GM19025 (cell line): Measurements from ENCODE around the gene CNNM1.

Source experiments
- ATAC-seq: cut with Tn5 transposase; IDR thresholded peaks from one replicate; pipeline ENCODE4 v1.9.1; 2021; ENCODE audit warnings: mild to moderate bottlenecking, low read depth, moderate library complexity; ENCODE audit not compliant: unreplicated experiment

The CNNM1 gene

GRCh38 chr10:99329304-99329553, at the start of gene CNNM1:
Gene CNNM1 (plus strand): TSS chr10:99329356. CDS start chr10:99329388, 32 bp downstream.
- ATAC-seq, result no peak

- ATAC-seq, result no peak
Observed at GRCh38 chr10:99279626-99280111, 49.5 kb upstream of the CNNM1 start.

- no peak for ATAC-seq
Observed at GRCh38 chr10:99280472-99280871, 48.7 kb upstream of the CNNM1 start.

- ATAC-seq, result no peak
Observed at GRCh38 chr10:99285881-99286280, 43.3 kb upstream of the CNNM1 start.

GRCh38 chr10:99290306-99290705, 38.9 kb upstream of the CNNM1 start:
- ATAC-seq, result no peak

GRCh38 chr10:99292159-99292558, 37.0 kb upstream of the CNNM1 start:
- ATAC-seq, result no peak

GRCh38 chr10:99296605-99297004, 32.6 kb upstream of the CNNM1 start:
- no peak for ATAC-seq

GRCh38 chr10:99297033-99297432, 32.1 kb upstream of the CNNM1 start:
- ATAC-seq, result no peak

- ATAC-seq, result no peak
Observed at GRCh38 chr10:99303899-99304861, 25.0 kb upstream of the CNNM1 start.

- no peak for ATAC-seq
Observed at GRCh38 chr10:99304862-99305229, 24.3 kb upstream of the CNNM1 start.

- ATAC-seq, result no peak
Observed at GRCh38 chr10:99312501-99312900, 16.7 kb upstream of the CNNM1 start.

GRCh38 chr10:99315853-99316252, 13.3 kb upstream of the CNNM1 start:
- no peak for ATAC-seq

GRCh38 chr10:99316374-99316773, 12.8 kb upstream of the CNNM1 start:
- no peak for ATAC-seq

- no peak for ATAC-seq
Observed at GRCh38 chr10:99318048-99318447, 11.1 kb upstream of the CNNM1 start.

GRCh38 chr10:99318475-99318874, 10.7 kb upstream of the CNNM1 start:
- ATAC-seq, result no peak

GRCh38 chr10:99325281-99325680, 3.9 kb upstream of the CNNM1 start:
- ATAC-seq, result no peak

- ATAC-seq, result no peak
Observed at GRCh38 chr10:99326871-99327270, 2.3 kb upstream of the CNNM1 start.

- no peak for ATAC-seq
Observed at GRCh38 chr10:99328579-99329303, 415 bp upstream of the CNNM1 start.

GRCh38 chr10:99329554-99330346, 594 bp downstream of the CNNM1 start:
- ATAC-seq, result no peak

GRCh38 chr10:99330347-99330924, 1.3 kb downstream of the CNNM1 start:
- no peak for ATAC-seq
